OCI-LY3 (cell line): ENCODE data around the gene TRIM69.
"Not testable (repeated sequence)": the region's sequence is repeated elsewhere in the genome, so short reads cannot be mapped to it uniquely, and the experiment has no call there.

Experiments used
- H2AFZ ChIP-seq: fragments of 200-600, 300-600 bp; shearing (Covaris generic); 2 replicates; pipeline ENCODE4 v1.6.0; 2014; ENCODE audit warnings: antibody characterized with exemption, low read depth, low read length
- H3K27ac ChIP-seq: fragments of 200-600, 300-600 bp; sonication (generic); 2 replicates; pipeline ENCODE4 v1.5.1; 2014; ENCODE audit warnings: mild to moderate bottlenecking, low read length, moderate library complexity, mixed read lengths
- H3K27me3 ChIP-seq: fragments of 200-600, 300-600 bp; sonication (generic); 2 replicates; pipeline ENCODE4 v1.6.1; 2014; ENCODE audit warnings: low read depth, low read length, mixed read lengths
- H3K36me3 ChIP-seq: fragments of 200-600, 300-600 bp; sonication (generic); replicated peaks from 2 replicates; pipeline ENCODE3; 2014; ENCODE audit warnings: low read depth, low read length, mixed read lengths
- H3K4me1 ChIP-seq: fragments of 300-600, 200-600 bp; sonication (generic); 2 replicates; pipeline ENCODE4 v1.6.1; 2014; ENCODE audit warnings: low read length, mixed read lengths
- H3K4me2 ChIP-seq: fragments of 200-600, 300-600 bp; sonication (generic); 2 replicates; pipeline ENCODE4 v1.6.1; 2014; ENCODE audit warnings: low read length, mixed read lengths
- H3K4me3 ChIP-seq: fragments of 300-600, 200-600 bp; sonication (generic); 2 replicates; pipeline ENCODE4 v1.5.1; 2014; ENCODE audit warnings: antibody characterized with exemption, mild to moderate bottlenecking, low read length, moderate library complexity
- H3K79me2 ChIP-seq: fragments of 300-600, 200-600 bp; shearing (Covaris generic); 2 replicates; pipeline ENCODE4 v1.6.1; 2014; ENCODE audit warnings: mild to moderate bottlenecking, low read length, mixed read lengths
- H3K9ac ChIP-seq: fragments of 300-600, 200-600 bp; shearing (Covaris generic); 2 replicates; pipeline ENCODE4 v1.6.0; 2014; ENCODE audit warnings: mild to moderate bottlenecking, low read length, moderate library complexity
- H3K9me3 ChIP-seq: fragments of 200-600, 300-600 bp; shearing (Covaris generic); 2 replicates; pipeline ENCODE4 v1.6.1; 2014; ENCODE audit warnings: low read length, mixed read lengths; ENCODE audit not compliant: insufficient read depth
- H4K20me1 ChIP-seq: fragments of 200-600, 300-600 bp; sonication (generic); 2 replicates; pipeline ENCODE4 v1.6.1; 2016; ENCODE audit warnings: low read length, mixed read lengths; ENCODE audit not compliant: insufficient read depth
- EZH2phosphoT487 ChIP-seq: fragments of 200-600 bp; shearing (Covaris generic); IDR thresholded peaks from 2 replicates; pipeline ENCODE4 v1.6.1; 2018; ENCODE audit warnings: antibody characterized with exemption, mixed run types, low read depth
- TF ChIP-seq, protein P1 (sequence below): fragments of 200-600, 300-600 bp; sonication (generic); IDR thresholded peaks from 2 replicates; pipeline ENCODE4 v1.5.1; 2014; ENCODE audit warnings: antibody characterized with exemption, low read length, low read depth

The TRIM69 gene

DNA sequence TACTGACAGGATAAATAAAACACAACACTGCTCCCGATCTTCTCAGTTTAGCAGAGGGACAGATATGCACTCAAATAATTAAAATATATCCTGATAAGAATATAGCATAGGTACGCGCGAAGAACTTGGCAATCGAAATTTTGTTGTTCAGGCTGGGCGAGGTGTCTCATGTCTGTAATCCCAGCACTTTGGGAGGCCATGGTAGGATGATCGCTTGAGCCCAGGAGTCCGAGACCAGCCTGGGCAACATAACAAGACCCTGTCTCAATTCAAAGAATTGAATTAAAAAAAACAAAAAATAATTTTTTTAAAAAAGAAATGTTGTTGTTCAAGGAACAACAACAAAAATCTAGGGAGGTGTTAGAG is 17.4 kb upstream of the TRIM69 start:
- Histone ChIP-seq H3K4me2 (peak overlapping the region; percentile 92), H4K20me1 (peaks cover 47% of the 10 kb centered on the region), H3K4me1 (peaks cover 96% of the 10 kb centered on the region), H3K27ac (peak overlapping the region; percentile 96), H3K27me3 (no peaks in the 10 kb centered on the region), H3K36me3 (peaks cover 52% of the 10 kb centered on the region), H3K9ac (peak overlapping the region; percentile 45), H2AFZ (no peak overlapping the region), H3K4me3 (peak overlapping the region; percentile 9; the same call in 1 of the 2 replicates), H3K79me2 (peaks cover 51% of the 10 kb centered on the region), H3K9me3 (no peaks in the 10 kb centered on the region)
- TF ChIP-seq, protein P1, sequence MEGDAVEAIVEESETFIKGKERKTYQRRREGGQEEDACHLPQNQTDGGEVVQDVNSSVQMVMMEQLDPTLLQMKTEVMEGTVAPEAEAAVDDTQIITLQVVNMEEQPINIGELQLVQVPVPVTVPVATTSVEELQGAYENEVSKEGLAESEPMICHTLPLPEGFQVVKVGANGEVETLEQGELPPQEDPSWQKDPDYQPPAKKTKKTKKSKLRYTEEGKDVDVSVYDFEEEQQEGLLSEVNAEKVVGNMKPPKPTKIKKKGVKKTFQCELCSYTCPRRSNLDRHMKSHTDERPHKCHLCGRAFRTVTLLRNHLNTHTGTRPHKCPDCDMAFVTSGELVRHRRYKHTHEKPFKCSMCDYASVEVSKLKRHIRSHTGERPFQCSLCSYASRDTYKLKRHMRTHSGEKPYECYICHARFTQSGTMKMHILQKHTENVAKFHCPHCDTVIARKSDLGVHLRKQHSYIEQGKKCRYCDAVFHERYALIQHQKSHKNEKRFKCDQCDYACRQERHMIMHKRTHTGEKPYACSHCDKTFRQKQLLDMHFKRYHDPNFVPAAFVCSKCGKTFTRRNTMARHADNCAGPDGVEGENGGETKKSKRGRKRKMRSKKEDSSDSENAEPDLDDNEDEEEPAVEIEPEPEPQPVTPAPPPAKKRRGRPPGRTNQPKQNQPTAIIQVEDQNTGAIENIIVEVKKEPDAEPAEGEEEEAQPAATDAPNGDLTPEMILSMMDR, result no peak
- TF ChIP-seq EZH2phosphoT487, result no peak

DNA sequence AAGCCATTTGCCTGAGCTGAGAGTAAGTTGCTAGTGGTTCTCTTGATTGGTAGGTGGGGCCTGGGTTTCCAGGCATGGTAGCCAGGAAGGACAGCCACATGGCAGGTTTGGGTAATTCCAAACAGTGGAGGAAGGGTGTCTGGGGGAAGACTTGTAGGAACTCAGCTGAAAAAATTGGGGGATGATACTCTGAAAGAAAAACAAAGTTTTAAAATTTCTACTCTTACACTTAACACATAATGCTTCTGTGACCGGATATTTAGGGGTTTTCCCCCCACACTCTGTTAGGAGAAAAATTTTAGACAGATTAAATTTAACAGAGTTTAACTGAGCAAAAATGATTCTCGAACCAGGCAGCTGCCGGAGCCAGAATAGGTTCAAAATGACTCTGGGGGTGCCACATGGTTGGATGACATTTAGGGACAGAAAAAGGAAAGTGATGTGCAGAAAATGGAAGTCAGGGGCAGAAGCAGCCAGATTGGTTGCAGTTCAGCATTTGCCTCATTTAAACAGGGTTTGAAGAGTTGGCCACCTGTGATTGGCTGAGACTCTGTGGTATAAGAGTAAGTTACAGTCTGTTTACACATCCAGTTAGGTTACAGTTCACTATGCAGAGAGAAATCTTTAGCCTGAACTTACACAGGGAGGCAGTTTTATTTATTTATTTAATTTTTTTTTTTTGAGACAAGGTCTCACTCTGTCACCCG is 16.9 kb upstream of the TRIM69 start:
- Histone ChIP-seq H3K27ac (peak overlapping the region; percentile 96), H3K4me1 (peaks cover 96% of the 10 kb centered on the region), H4K20me1 (peaks cover 41% of the 10 kb centered on the region), H3K9me3 (no peaks in the 10 kb centered on the region), H2AFZ (no peak overlapping the region), H3K4me3 (no peak overlapping the region), H3K36me3 (peaks cover 48% of the 10 kb centered on the region), H3K79me2 (peaks cover 46% of the 10 kb centered on the region), H3K4me2 (peak overlapping the region; percentile 92), H3K9ac (peak overlapping the region; percentile 46), H3K27me3 (no peaks in the 10 kb centered on the region)
- TF ChIP-seq, protein P1, result no peak
- no peak for TF ChIP-seq EZH2phosphoT487

DNA sequence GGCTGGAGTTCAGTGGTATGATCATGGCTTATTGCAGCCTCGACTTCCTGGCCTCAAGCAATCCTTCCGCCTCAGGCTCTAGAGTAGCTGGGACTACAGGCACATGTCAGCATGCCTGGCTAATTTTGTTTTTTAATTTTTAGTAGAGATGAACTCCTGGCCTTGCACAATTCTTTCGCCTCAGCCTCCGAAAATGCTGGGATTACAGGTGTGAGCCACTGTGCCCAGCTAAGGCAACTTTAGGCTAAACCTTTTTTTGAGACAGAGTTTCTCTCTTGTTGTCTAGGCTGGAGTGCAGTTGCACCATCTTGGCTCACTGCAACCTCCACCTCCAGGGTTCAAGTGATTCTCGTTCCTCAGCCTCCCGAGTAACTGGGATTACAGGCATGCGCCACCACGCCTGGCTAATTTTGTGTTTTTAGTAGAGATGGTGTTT is 16.3 kb upstream of the TRIM69 start:
- peaks cover 36% of the 10 kb centered on the region for H4K20me1 ChIP-seq
- H3K36me3 ChIP-seq, result peaks cover 44% of the 10 kb centered on the region
- not testable (repeated sequence) for H3K9me3 ChIP-seq, H3K4me3 ChIP-seq, H3K27me3 ChIP-seq, H2AFZ ChIP-seq
- peaks cover 96% of the 10 kb centered on the region for H3K4me1 ChIP-seq
- H3K79me2 ChIP-seq, result peaks cover 40% of the 10 kb centered on the region
- H3K27ac ChIP-seq, result peak overlapping the region; percentile 96
- H3K9ac ChIP-seq, result peak overlapping the region; percentile 46
- peak overlapping the region; percentile 27 for H3K4me2 ChIP-seq

DNA sequence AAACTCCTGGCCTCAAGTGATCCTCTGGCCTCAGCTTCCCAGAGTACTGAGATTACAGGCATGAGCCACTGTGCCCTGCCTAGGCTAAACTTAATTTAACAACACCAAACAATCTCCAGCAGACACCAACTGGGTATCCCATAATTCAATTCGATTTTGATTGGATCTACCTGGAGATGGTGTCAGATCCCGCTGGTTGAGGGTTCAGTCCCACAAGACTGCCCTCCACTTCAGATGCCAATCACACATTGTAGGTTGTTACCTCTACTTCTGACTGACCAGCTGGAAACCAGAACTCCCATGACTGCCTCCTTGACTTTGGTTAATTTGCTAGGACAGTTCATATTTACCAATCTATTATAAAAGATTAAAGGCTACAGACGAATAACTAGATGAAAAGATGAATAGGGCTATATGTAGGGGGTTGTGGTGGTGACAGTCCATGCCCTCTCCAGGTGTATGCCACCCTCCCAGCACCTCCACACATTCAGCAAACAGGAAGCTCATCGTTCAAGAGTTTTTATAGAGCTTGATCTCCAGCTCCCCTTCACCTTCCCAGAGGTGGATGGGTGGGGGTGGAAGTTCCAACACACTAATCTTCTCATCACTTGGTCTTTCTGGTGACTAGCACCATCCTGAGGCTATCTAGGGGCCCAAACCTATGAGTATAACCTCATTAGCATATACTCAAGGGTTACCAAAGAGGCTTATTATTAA is 15.7 kb upstream of the TRIM69 start:
- peaks cover 96% of the 10 kb centered on the region for H3K4me1 ChIP-seq

More for the DNA sequence above, 15.7 kb upstream of the TRIM69 start:
- Histone ChIP-seq H2AFZ (no peak overlapping the region), H3K4me2 (peak overlapping the region; percentile 27), H3K27me3 (no peaks in the 10 kb centered on the region), H3K36me3 (peaks cover 38% of the 10 kb centered on the region), H3K79me2 (peaks cover 38% of the 10 kb centered on the region), H3K4me3 (no peak overlapping the region), H3K9ac (peak overlapping the region; percentile 46; the same call in 1 of the 2 replicates), H3K27ac (peak overlapping the region; percentile 96), H3K9me3 (no peaks in the 10 kb centered on the region), H4K20me1 (peaks cover 30% of the 10 kb centered on the region)
- no peak for TF ChIP-seq EZH2phosphoT487
- TF ChIP-seq, protein P1, result no peak
